ENCODE results near the gene NGRN.
A peak's percentile ranks its signal among the peaks of the same experiment; 100 is the strongest.

NGRN gene

DNA sequence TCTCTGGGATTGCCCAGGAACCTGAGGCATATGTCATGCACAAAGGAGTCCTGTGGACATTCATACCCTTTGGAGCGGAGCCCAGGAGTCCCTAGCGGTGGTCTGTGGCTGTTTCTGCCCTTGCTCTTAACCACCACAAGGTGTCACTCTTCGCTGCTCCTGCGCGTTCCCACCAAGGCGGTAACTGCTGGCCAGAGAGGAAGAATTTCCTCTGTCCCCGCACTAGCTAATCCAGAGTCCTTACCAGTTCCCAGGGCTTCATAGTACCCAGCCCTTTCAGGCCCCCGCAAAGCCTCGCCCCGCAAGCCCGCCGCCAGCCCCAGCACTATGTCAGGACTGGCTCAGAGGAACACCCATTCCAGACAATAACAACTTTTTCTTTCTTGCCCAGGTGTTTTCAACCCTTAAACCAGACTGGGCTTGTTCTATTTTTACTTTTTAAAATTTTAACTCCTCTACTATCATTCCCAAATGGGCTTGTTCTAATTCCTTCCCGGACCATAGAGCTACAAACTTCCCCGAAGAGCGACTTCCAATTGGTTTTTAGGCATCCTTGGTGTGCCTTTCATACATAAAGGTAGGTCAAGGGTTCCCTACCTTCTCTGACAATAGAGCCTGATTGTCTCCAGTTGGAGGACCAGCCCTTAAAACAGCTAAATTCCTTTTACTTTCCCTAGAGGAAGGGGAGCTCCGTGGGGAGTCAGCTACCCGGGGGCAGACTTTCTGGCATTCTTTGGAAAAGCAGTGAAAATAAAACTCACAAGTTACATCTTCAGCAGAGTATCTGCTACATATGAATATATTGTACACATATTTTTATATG, 54.8 kb downstream of the NGRN start:
- peak; percentile 88 to 93 (median 90) for DNase-seq

- no peak for DNase-seq
Measured at GRCh38 chr15:90320885-90321278, 55.4 kb downstream of the NGRN start.

Data from suppressor macrophage treated with lipopolysaccharide for 1 hour (primary cell).